CD4-positive, alpha-beta T cell (primary cell): Measurements from ENCODE around the gene MBNL1. TPM values are rescaled to one million over a fixed set of nuclear protein-coding genes. Genes with fewer than 3 reads are reported as not detected.
A peak's percentile ranks its signal among the peaks of the same experiment; 100 is the strongest.

Experiments used
- ATAC-seq: fragments of 200-7000 bp; cut with Tn5 transposase; one replicate; pipeline ENCODE4 v1.10.0; 2022; ENCODE audit warnings: mild to moderate bottlenecking; ENCODE audit not compliant: poor library complexity
- CTCF ChIA-PET: fragments of 350-600 bp; sonication (Branson Sonifier 250); formaldehyde crosslinking; loops from one replicate; lab custom pipeline; 2021; ENCODE audit warnings: antibody characterized with exemption, inconsistent platforms; lab: Charles Lee
- POLR2A ChIA-PET: fragments of 350-600 bp; sonication (Branson Sonifier 250); formaldehyde crosslinking; loops from one replicate; lab custom pipeline; 2021; ENCODE audit warnings: antibody characterized with exemption, inconsistent platforms; lab: Charles Lee
- DNase-seq, 14 experiments: peaks; one replicate each; pipeline ENCODE4 v3.0.0-alpha.2; 2013 to 2020; ENCODE audit warnings: mixed read lengths in 2 of 14
- H3K27ac ChIP-seq, 2 donors: one replicate each; pipeline versions ENCODE4 v1.5.1 to v1.7.0; 2013; ENCODE audit warnings: low read length in 2 of 2, low read depth in 1 of 2, mild to moderate bottlenecking in 1 of 2
- H3K27me3 ChIP-seq, 2 experiments: 1 replicate in 1 of 2; 2 replicates in 1 of 2; pipeline versions ENCODE4 v1.6.1 to v1.7.0; 2013; ENCODE audit warnings: low read length in 2 of 2, control low read depth in 1 of 2, mild to moderate bottlenecking in 1 of 2, moderate library complexity in 1 of 2; ENCODE audit not compliant: insufficient read depth in 2 of 2, control insufficient read depth in 1 of 2
- H3K36me3 ChIP-seq: one replicate; pipeline ENCODE4 v1.6.1; 2013; ENCODE audit warnings: low read length, control low read depth; ENCODE audit not compliant: insufficient read depth
- H3K4me1 ChIP-seq: one replicate; pipeline ENCODE4 v1.6.1; 2013; ENCODE audit warnings: low read length, control low read depth; ENCODE audit not compliant: insufficient read depth
- H3K4me3 ChIP-seq: one replicate; pipeline ENCODE4 v1.5.1; 2013; ENCODE audit warnings: mild to moderate bottlenecking, low read length, moderate library complexity
- H3K9me3 ChIP-seq, 2 experiments: 1 replicate in 1 of 2; 2 replicates in 1 of 2; pipeline versions ENCODE4 v1.6.1 to v1.7.0; 2013; ENCODE audit warnings: low read length in 2 of 2, mild to moderate bottlenecking in 2 of 2, control low read depth in 1 of 2, moderate library complexity in 1 of 2; ENCODE audit not compliant: control insufficient read depth in 1 of 2, insufficient read depth in 1 of 2
- H3K27ac Mint-ChIP-seq: one replicate; pipeline ENCODE4 v1.8.0; 2020; ENCODE audit warnings: mixed read lengths
- H3K27me3 Mint-ChIP-seq: one replicate; pipeline ENCODE4 v1.8.0; 2021; ENCODE audit warnings: mixed read lengths
- H3K36me3 Mint-ChIP-seq: one replicate; pipeline ENCODE4 v1.8.0; 2021; ENCODE audit warnings: low read depth, mixed read lengths
- H3K4me1 Mint-ChIP-seq: one replicate; pipeline ENCODE4 v1.8.0; 2021; ENCODE audit warnings: low read depth, mixed read lengths
- H3K4me3 Mint-ChIP-seq: one replicate; pipeline ENCODE4 v1.8.0; 2020; ENCODE audit warnings: mild to moderate bottlenecking, mixed read lengths
- H3K9me3 Mint-ChIP-seq: one replicate; pipeline ENCODE4 v1.8.0; 2020; ENCODE audit warnings: mixed read lengths
- CTCF ChIP-seq: fragments of 200-600 bp; IDR thresholded peaks from one replicate; pipeline ENCODE4 v1.8.0; 2022; ENCODE audit warnings: antibody characterized with exemption, mild to moderate bottlenecking
- intact Hi-C, 2 experiments: fragments of 100-400 bp; cut with DNase I in 1 of 2; cut with micrococcal nuclease in 1 of 2; formaldehyde crosslinking; loops; one replicate each; pipeline versions ENCODE4 v1.15.1 to v1.9.0; 2023 to 2025; cut with DNase I, micrococcal nuclease
- total RNA-seq, 174 experiments: library from RNA in 2 of 174; stranded (reverse) in 2 of 174; gene quantifications; one replicate each; pipeline ENCODE4 v1.2.3 and lab custom pipeline; 2021 to 2026

Gene MBNL1
- total RNA-seq, 2 experiments from 2014 or later = 551 to 561 TPM

- Mint-ChIP-seq H3K36me3 (peaks cover 48% of the 10 kb centered on the region), H3K27ac (peak overlapping the region; percentile 81), H3K9me3 (peaks cover 3% of the 10 kb centered on the region), H3K4me3 (no peak overlapping the region), H3K4me1 (peaks cover 18% of the 10 kb centered on the region), H3K27me3 (no peaks in the 10 kb centered on the region)
- Histone ChIP-seq H3K9me3 (no peaks in the 10 kb centered on the region), H3K36me3 (peaks cover 35% of the 10 kb centered on the region), H3K27me3 (no peaks in the 10 kb centered on the region), H3K4me1 (peaks cover 3% of the 10 kb centered on the region), H3K27ac (no peak overlapping the region), H3K4me3 (no peak overlapping the region)
- intact Hi-C loops = loop anchor here in 1 of 2 experiments (2.0 kb wide), 1 partner anchor 58 kb away; no protein-coding TSS in a partner anchor
- TF ChIP-seq CTCF = peak; percentile 65
- CTCF ChIA-PET = interaction anchor here (0.6 to 1.1 kb wide), 8 partner anchors 15 to 281 kb away, joined by 3 to 5 read pairs (median 3); no protein-coding TSS in a partner anchor
- POLR2A ChIA-PET = interaction anchor here (0.7 to 1.8 kb wide), 4 partner anchors 19 to 283 kb away, joined by 3 to 7 read pairs (median 4); no protein-coding TSS in a partner anchor
- ATAC-seq (peak; percentile 82), DNase-seq (peak in 3 of 14 experiments; percentile 44 to 56 (median 55))
Measured at GRCh38 chr3:152466784-152467183, 198.1 kb downstream of the MBNL1 start.

GRCh38 chr3:152469248-152470025, 200.7 kb downstream of the MBNL1 start:
- H3K27me3 Mint-ChIP-seq = no peaks in the 10 kb centered on the region
- H3K4me1 ChIP-seq = peaks cover 10% of the 10 kb centered on the region
- ChIA-PET CTCF (no interaction called here), POLR2A (no interaction called here)
- H3K36me3 ChIP-seq = peaks cover 9% of the 10 kb centered on the region
- H3K4me3 ChIP-seq = no peak overlapping the region
- H3K27me3 ChIP-seq = no peaks in the 10 kb centered on the region
- no peaks in the 10 kb centered on the region for H3K9me3 ChIP-seq
- intact Hi-C loops = loop anchor here in 1 of 2 experiments (5.0 kb wide), 1 partner anchor 287 kb away; no protein-coding TSS in a partner anchor
- H3K4me3 Mint-ChIP-seq = no peak overlapping the region
- peaks cover 29% of the 10 kb centered on the region for H3K4me1 Mint-ChIP-seq
- no peak for TF ChIP-seq CTCF
- ATAC-seq = no peak
- H3K27ac Mint-ChIP-seq = peak overlapping the region; percentile 70
- H3K9me3 Mint-ChIP-seq = peaks cover 3% of the 10 kb centered on the region
- H3K36me3 Mint-ChIP-seq = peaks cover 27% of the 10 kb centered on the region
- no peak overlapping the region for H3K27ac ChIP-seq
- DNase-seq = no peak

GRCh38 chr3:152470095-152470494, 201.4 kb downstream of the MBNL1 start:
- peaks cover 29% of the 10 kb centered on the region for H3K4me1 Mint-ChIP-seq
- CTCF ChIA-PET = interaction anchor here (0.6 kb wide), 1 partner anchor 124 kb away, joined by 3 read pairs; no protein-coding TSS in a partner anchor
- POLR2A ChIA-PET = no interaction called here
- peaks cover 20% of the 10 kb centered on the region for H3K36me3 Mint-ChIP-seq
- intact Hi-C loops = loop anchor here in 1 of 2 experiments (5.0 kb wide), 1 partner anchor 288 kb away; no protein-coding TSS in a partner anchor
- H3K4me1 ChIP-seq = peaks cover 10% of the 10 kb centered on the region
- H3K4me3 Mint-ChIP-seq = no peak overlapping the region
- H3K27ac ChIP-seq = no peak overlapping the region
- H3K4me3 ChIP-seq = no peak overlapping the region
- peaks cover 3% of the 10 kb centered on the region for H3K9me3 Mint-ChIP-seq
- ATAC-seq = no peak
- H3K27me3 Mint-ChIP-seq = no peaks in the 10 kb centered on the region
- peak overlapping the region; percentile 70 for H3K27ac Mint-ChIP-seq
- TF ChIP-seq CTCF = no peak
- H3K9me3 ChIP-seq = no peaks in the 10 kb centered on the region
- peaks cover 3% of the 10 kb centered on the region for H3K36me3 ChIP-seq
- no peak for DNase-seq
- no peaks in the 10 kb centered on the region for H3K27me3 ChIP-seq
